HEK293 (cell line): ENCODE measurements around the gene RUSF1.

Experiments used
- CTCF ChIP-seq: fragments of 450-650 bp; formaldehyde crosslinking; IDR thresholded peaks from 2 replicates; pipeline ENCODE4 v1.5.1; 2016; ENCODE audit warnings: missing biosample characterization, missing genetic modification characterization
- MEIS1 ChIP-seq: sonication (generic); formaldehyde crosslinking; IDR thresholded peaks from 2 replicates; pipeline ENCODE4 v1.8.1; 2022; ENCODE audit warnings: missing genetic modification reagents, mild to moderate bottlenecking, borderline replicate concordance
- MYNN ChIP-seq: fragments of 450-650 bp; formaldehyde crosslinking; IDR thresholded peaks from 2 replicates; pipeline ENCODE4 v1.5.1; 2016; ENCODE audit warnings: missing biosample characterization, missing genetic modification characterization, borderline replicate concordance
- SCRT2 ChIP-seq: fragments of 450-650 bp; formaldehyde crosslinking; IDR thresholded peaks from 2 replicates; pipeline ENCODE4 v1.5.1; 2016; ENCODE audit warnings: missing biosample characterization, missing genetic modification characterization
- SP2 ChIP-seq: fragments of 450-650 bp; formaldehyde crosslinking; IDR thresholded peaks from 2 replicates; pipeline ENCODE4 v1.5.1; 2016; ENCODE audit warnings: missing biosample characterization, missing genetic modification characterization
- TCF7L2 ChIP-seq: IDR thresholded peaks from 2 replicates; pipeline ENCODE4 v1.6.1; 2011; ENCODE audit warnings: low read depth, mild to moderate bottlenecking, inconsistent platforms, low read length, moderate library complexity, borderline replicate concordance
- ZBTB44 ChIP-seq: fragments of 450-650 bp; IDR thresholded peaks from 2 replicates; pipeline ENCODE4 v1.5.1; 2018; ENCODE audit warnings: missing biosample characterization, mild to moderate bottlenecking, missing genetic modification characterization
- ZNF175 ChIP-seq: fragments of 450-650 bp; formaldehyde crosslinking; IDR thresholded peaks from 2 replicates; pipeline ENCODE4 v1.5.1; 2016; ENCODE audit warnings: missing biosample characterization, missing genetic modification characterization
- ZNF266 ChIP-seq: fragments of 450-650 bp; formaldehyde crosslinking; IDR thresholded peaks from 2 replicates; pipeline ENCODE4 v1.5.1; 2016; ENCODE audit warnings: missing biosample characterization, missing genetic modification characterization, low read depth
- ZNF426 ChIP-seq: fragments of 450-650 bp; formaldehyde crosslinking; IDR thresholded peaks from 2 replicates; pipeline ENCODE4 v1.5.1; 2017; ENCODE audit warnings: missing biosample characterization, missing genetic modification characterization, mild to moderate bottlenecking, inconsistent platforms, moderate library complexity
- ZNF561 ChIP-seq: fragments of 450-650 bp; IDR thresholded peaks from 2 replicates; pipeline ENCODE4 v1.5.1; 2018; ENCODE audit warnings: missing biosample characterization, missing genetic modification characterization, borderline replicate concordance
- TF ChIP-seq, protein P1 (sequence below): fragments of 450-650 bp; formaldehyde crosslinking; IDR thresholded peaks from 2 replicates; pipeline ENCODE4 v1.5.1; 2016; ENCODE audit warnings: missing biosample characterization, missing genetic modification characterization
- TF ChIP-seq, protein P2 (sequence below): fragments of 450-650 bp; formaldehyde crosslinking; IDR thresholded peaks from 2 replicates; pipeline ENCODE4 v1.5.1; 2016; ENCODE audit warnings: missing biosample characterization, missing genetic modification characterization

- no peak for TF ChIP-seq ZNF426 (tag by site-specific recombination)
- TF ChIP-seq CTCF: no peak
- no peak for TF ChIP-seq MEIS1 (CRISPR knock-in tag)
- TF ChIP-seq MYNN (tag by site-specific recombination): no peak
- no peak for TF ChIP-seq ZBTB44 (tag by site-specific recombination)
- no peak for TF ChIP-seq ZNF561
- TF ChIP-seq SCRT2 (tag by site-specific recombination): no peak
- TF ChIP-seq, protein P1, sequence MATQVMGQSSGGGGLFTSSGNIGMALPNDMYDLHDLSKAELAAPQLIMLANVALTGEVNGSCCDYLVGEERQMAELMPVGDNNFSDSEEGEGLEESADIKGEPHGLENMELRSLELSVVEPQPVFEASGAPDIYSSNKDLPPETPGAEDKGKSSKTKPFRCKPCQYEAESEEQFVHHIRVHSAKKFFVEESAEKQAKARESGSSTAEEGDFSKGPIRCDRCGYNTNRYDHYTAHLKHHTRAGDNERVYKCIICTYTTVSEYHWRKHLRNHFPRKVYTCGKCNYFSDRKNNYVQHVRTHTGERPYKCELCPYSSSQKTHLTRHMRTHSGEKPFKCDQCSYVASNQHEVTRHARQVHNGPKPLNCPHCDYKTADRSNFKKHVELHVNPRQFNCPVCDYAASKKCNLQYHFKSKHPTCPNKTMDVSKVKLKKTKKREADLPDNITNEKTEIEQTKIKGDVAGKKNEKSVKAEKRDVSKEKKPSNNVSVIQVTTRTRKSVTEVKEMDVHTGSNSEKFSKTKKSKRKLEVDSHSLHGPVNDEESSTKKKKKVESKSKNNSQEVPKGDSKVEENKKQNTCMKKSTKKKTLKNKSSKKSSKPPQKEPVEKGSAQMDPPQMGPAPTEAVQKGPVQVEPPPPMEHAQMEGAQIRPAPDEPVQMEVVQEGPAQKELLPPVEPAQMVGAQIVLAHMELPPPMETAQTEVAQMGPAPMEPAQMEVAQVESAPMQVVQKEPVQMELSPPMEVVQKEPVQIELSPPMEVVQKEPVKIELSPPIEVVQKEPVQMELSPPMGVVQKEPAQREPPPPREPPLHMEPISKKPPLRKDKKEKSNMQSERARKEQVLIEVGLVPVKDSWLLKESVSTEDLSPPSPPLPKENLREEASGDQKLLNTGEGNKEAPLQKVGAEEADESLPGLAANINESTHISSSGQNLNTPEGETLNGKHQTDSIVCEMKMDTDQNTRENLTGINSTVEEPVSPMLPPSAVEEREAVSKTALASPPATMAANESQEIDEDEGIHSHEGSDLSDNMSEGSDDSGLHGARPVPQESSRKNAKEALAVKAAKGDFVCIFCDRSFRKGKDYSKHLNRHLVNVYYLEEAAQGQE (tag by site-specific recombination): no peak
- TF ChIP-seq ZNF175 (tag by site-specific recombination): no peak
- no peak for TF ChIP-seq ZNF266 (tag by site-specific recombination)
- TF ChIP-seq SP2: no peak
- TF ChIP-seq TCF7L2: no peak
- TF ChIP-seq, protein P2, sequence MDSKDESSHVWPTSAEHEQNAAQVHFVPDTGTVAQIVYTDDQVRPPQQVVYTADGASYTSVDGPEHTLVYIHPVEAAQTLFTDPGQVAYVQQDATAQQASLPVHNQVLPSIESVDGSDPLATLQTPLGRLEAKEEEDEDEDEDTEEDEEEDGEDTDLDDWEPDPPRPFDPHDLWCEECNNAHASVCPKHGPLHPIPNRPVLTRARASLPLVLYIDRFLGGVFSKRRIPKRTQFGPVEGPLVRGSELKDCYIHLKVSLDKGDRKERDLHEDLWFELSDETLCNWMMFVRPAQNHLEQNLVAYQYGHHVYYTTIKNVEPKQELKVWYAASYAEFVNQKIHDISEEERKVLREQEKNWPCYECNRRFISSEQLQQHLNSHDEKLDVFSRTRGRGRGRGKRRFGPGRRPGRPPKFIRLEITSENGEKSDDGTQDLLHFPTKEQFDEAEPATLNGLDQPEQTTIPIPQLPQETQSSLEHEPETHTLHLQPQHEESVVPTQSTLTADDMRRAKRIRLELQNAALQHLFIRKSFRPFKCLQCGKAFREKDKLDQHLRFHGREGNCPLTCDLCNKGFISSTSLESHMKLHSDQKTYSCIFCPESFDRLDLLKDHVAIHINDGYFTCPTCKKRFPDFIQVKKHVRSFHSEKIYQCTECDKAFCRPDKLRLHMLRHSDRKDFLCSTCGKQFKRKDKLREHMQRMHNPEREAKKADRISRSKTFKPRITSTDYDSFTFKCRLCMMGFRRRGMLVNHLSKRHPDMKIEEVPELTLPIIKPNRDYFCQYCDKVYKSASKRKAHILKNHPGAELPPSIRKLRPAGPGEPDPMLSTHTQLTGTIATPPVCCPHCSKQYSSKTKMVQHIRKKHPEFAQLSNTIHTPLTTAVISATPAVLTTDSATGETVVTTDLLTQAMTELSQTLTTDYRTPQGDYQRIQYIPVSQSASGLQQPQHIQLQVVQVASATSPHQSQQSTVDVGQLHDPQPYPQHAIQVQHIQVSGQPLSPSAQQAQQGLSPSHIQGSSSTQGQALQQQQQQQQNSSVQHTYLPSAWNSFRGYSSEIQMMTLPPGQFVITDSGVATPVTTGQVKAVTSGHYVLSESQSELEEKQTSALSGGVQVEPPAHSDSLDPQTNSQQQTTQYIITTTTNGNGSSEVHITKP (tag by site-specific recombination): no peak
Measured at GRCh38 chr16:31479751-31480150, 28.4 kb downstream of the RUSF1 start.
